GM21360 (cell line): ENCODE data around the gene CCDC24.

Experiments
- ATAC-seq: cut with Tn5 transposase; IDR thresholded peaks from one replicate; pipeline ENCODE4 v1.9.1; 2021; ENCODE audit warnings: mild to moderate bottlenecking, moderate library complexity; ENCODE audit not compliant: unreplicated experiment

The CCDC24 gene

DNA sequence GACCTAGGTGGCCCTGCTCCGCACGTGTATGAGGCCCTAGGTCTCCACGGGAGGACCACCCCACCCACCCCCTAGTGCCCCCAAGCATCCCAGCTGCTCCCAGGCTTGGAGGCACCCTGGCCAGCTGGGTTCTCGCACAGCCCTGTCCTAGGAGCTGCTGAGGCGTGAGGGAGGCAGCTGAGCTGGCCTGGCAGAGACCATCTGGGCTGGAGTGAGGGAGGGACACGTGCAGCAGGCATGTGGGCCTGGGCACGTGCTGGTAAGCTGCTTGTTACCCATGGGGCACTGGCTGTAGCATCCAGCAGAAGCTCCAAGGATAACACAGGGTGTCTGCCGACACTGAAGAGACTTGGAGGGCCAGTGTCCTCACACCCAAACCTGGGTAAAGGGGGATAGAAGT, 29.8 kb downstream of the CCDC24 start:
- no peak for ATAC-seq

DNA sequence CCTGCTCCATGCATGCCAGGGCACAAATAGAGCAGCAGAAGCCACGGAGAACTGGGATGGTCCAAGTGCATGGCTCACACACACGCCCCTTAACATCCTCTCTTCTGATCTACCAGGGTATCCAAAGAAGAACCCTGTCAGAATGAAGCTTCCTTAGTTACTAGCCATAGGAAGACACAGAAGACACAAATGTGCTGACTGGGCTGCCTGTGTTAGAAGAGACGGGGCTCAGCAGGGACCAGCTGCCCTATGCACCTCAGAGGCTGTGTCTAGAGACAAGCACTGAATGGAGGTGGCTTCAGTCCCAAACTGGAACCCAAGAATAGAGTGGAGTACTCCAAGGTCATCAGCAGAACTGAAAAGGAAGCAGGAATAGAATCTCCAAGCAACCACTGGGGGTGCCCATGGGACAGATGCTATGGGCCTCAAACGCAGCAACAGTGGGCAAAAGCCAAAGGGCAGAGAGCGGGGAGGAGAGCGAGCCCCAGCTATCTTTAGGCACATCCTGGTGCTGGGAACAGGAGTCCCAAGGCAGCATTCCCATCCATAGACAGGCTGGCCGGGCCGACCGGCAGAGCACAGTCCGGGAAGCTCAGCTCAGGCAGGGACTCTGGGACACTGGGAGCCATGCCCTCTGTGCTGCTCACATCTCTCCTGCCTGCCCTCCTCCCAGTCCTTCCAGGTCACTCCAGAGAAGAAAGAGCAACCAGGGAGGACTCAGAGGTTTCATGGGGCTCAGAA, 30.4 kb downstream of the CCDC24 start:
- ATAC-seq: no peak

GRCh38 chr1:44024031-44024902, 32.9 kb downstream of the CCDC24 start:
- ATAC-seq: no peak

GRCh38 chr1:44024903-44025525, 33.6 kb downstream of the CCDC24 start:
- ATAC-seq: no peak

- no peak for ATAC-seq
Measured at GRCh38 chr1:44025816-44026215, 34.4 kb downstream of the CCDC24 start.

- no peak for ATAC-seq
Measured at GRCh38 chr1:44027320-44027719, 35.9 kb downstream of the CCDC24 start.

DNA sequence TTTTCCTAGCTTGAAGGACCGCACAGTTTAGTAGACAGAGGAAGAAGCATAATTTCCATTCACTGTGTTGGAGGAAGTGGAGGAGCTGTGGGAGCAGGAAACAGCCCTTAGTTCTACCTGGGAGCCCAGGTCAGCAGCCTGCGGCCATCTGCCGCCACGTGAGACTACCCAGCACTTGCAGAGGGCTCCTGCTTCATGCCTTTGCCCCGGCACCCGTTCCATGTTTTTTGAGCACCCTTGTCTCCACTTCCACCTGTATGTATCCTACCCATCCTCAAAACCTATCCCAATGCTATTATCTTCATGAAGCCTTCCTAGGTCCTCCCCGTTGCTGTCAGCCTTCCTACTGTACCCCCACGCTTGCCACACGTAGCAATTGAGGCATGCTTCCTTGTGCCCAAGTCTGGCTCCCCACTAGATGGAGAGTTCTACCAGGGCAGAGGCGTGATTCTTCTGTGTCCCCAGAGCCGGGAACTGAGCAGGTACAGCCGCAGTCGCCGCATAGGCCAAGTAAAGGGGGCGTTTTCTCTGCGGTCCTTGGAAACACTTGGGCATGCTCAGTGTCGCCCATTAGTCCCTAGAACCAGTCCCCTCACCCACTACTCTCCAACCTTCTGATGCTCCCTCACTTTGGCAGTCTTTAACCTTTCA, 38.0 kb downstream of the CCDC24 start:
- peak; percentile 30 for ATAC-seq

GRCh38 chr1:44029911-44030604, 38.7 kb downstream of the CCDC24 start:
- peak; percentile 62 for ATAC-seq

GRCh38 chr1:44030605-44031251, 39.3 kb downstream of the CCDC24 start:
- peak; percentile 20 for ATAC-seq

GRCh38 chr1:44031252-44032169, 40.1 kb downstream of the CCDC24 start, which contains the start of gene SLC6A9:
TSS of gene SLC6A9 (minus strand) at chr1:44031462. CDS start at chr1:44024277, 7,185 bp downstream.
- ATAC-seq: no peak

- no peak for ATAC-seq
Measured at GRCh38 chr1:44032170-44032790, 40.9 kb downstream of the CCDC24 start.

- no peak for ATAC-seq
Measured at GRCh38 chr1:44033041-44033575, 41.7 kb downstream of the CCDC24 start.

DNA sequence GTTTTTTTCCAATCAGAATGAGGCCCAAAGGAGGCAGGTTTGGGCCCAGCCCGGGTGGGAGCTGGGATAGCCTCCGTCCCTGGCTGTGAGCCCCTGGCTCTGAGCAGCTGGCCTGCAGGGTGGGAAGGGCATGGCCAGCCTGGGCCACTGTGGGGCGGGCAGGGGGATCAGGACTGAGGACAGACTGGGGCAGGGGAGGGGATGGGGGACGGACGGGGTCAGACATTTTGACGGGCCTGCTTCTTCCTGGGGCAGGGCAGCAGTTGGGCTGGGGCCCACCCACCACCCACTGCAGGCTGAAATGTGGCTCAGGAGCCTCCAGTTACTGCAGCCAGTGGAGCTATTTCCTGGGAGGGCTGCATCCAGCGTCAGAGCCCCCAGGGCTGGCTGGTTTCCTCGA, 42.4 kb downstream of the CCDC24 start:
- no peak for ATAC-seq

DNA sequence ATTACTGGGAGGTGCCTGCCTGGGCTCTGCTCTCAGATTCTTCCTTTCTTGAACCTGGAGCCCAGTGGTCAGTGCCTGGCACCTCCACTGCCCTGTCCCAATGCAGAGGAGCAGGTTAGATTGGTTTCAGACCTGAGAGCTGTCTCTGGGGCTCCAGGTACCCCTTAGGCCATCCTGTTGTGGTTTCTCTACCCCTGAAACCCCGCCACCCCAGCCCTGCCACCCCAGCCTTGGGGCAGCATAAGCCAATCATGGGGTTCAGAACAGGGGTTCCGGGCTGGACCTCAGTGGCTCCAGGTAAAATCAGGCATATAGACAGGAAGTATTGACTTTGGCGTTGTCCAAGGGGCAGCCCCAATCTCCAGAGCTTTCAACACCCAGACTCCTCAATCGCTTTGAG, 43.0 kb downstream of the CCDC24 start:
- ATAC-seq: no peak

DNA sequence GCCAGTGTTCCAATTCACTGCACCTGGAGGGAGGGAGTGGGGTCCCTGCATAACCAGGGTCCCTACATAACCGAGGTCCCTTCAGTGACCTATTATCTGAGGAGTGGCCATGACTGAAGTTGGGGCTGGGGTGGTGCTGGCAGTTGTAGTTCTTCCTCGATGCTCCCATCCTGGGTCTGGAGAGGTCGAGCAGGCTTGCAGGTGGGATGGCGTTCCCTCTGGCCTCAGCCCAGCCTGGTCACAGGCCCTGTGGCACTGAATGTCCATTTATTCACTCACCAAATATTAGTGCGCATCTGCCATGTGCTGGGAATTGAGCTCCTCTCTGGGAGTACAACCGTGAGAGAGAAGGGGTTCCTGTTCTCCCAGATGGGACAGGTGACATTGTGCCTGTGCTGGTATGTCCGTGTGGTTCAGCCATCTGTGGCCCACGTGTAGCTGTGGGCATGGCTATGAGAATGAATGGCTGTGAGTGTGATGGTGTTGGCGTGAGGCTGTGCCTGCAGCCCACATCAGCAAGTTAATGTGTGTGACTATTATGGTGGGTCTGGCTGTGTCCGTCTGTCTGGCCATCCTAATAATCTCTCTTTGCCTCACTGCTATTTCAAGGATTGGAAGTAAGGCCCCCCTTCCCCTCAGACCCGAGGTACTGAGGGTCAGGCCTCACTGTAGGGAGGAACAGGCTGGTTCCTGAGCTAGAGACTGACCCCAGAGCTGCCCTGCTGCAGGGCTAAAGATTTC, 43.7 kb downstream of the CCDC24 start:
- ATAC-seq: no peak

- ATAC-seq: no peak
Measured at GRCh38 chr1:44035726-44036408, 44.5 kb downstream of the CCDC24 start.
